Mucosa of descending colon (tissue), 3 donors: ENCODE results near the gene TCP11. TPM values are rescaled to one million over a fixed set of nuclear protein-coding genes. Genes with fewer than 3 reads are reported as not detected.

Source experiments
- ATAC-seq: fragments of 200-7000 bp; cut with Tn5 transposase; one replicate; pipeline ENCODE4 v1.9.1; 2020; ENCODE audit warnings: mild to moderate bottlenecking, moderate library complexity
- DNase-seq, 3 donors: peaks; one replicate each; pipeline ENCODE4 v3.0.0-alpha.2; 2020
- H3K36me3 ChIP-seq: fragments of 200-600 bp; one replicate; pipeline ENCODE4 v1.8.0; 2021; ENCODE audit warnings: low read depth, mild to moderate bottlenecking
- H3K4me1 ChIP-seq: fragments of 200-600 bp; one replicate; pipeline ENCODE4 v1.8.0; 2021; ENCODE audit warnings: low read depth, mild to moderate bottlenecking
- H3K4me3 ChIP-seq: fragments of 200-600 bp; one replicate; pipeline ENCODE4 v1.8.0; 2021; ENCODE audit warnings: mild to moderate bottlenecking
- H3K9me3 ChIP-seq: fragments of 200-600 bp; one replicate; pipeline ENCODE4 v1.8.0; 2021; ENCODE audit warnings: mild to moderate bottlenecking
- CTCF ChIP-seq: fragments of 200-600 bp; IDR thresholded peaks from one replicate; pipeline ENCODE4 v1.8.0; 2022; ENCODE audit warnings: antibody characterized with exemption, mild to moderate bottlenecking
- intact Hi-C, 2 donors: fragments of 100-400 bp; cut with DNase I in 1 of 2; cut with micrococcal nuclease in 1 of 2; formaldehyde crosslinking; loops; one replicate each; pipeline versions ENCODE4 v1.11.0 to v1.11.1; 2022; cut with DNase I, micrococcal nuclease
- total RNA-seq, 3 donors: library from RNA; stranded (reverse); fragmentation: NEBNext Ultra II Directional in 2 of 3; extraction: Animal tissue kit (Norgen Biotek cat#: 25700) in 2 of 3; gene quantifications; one replicate each; pipeline versions ENCODE4 v1.2.1 to v1.2.4, GENCODE V29; 2021 to 2023
- donor health status: DM: no; HTN: no; CAD: no; lungs with moderate emphysema.
- donor health status: DM: no; HTN: no; CAD: no.
- donor health status: DM: no; HTN: yes; CAD: no.

TCP11 gene
- total RNA-seq, 3 donors from 2014 or later = not detected

GRCh38 chr6:35105078-35105477 lies 36.1 kb downstream of the TCP11 start:
- intact Hi-C loops = no loop called here
- DNase-seq (no peak), ATAC-seq (no peak)

GRCh38 chr6:35099116-35099515 lies 42.0 kb downstream of the TCP11 start:
- TF ChIP-seq CTCF = no peak
- ATAC-seq = no peak
- Histone ChIP-seq H3K4me1 (no peaks in the 10 kb centered on the region), H3K9me3 (no peaks in the 10 kb centered on the region), H3K4me3 (no peak overlapping the region), H3K36me3 (no peaks in the 10 kb centered on the region)
- intact Hi-C loops = no loop called here
- no peak for DNase-seq

More at GRCh38 chr6:35105078-35105477, 36.1 kb downstream of the TCP11 start:
- Histone ChIP-seq H3K36me3 (no peaks in the 10 kb centered on the region), H3K9me3 (no peaks in the 10 kb centered on the region), H3K4me3 (no peak overlapping the region), H3K4me1 (no peaks in the 10 kb centered on the region)
- no peak for TF ChIP-seq CTCF

- intact Hi-C loops = no loop called here
- no peaks in the 10 kb centered on the region for H3K9me3 ChIP-seq
- peak; percentile 11 for ATAC-seq
- no peaks in the 10 kb centered on the region for H3K36me3 ChIP-seq
- DNase-seq = no peak
- TF ChIP-seq CTCF = no peak
- H3K4me3 ChIP-seq = no peak overlapping the region
- H3K4me1 ChIP-seq = no peaks in the 10 kb centered on the region
Observed at GRCh38 chr6:35096129-35096862, 44.8 kb downstream of the TCP11 start.

GRCh38 chr6:35094183-35094582 lies 47.0 kb downstream of the TCP11 start:
- Histone ChIP-seq H3K4me3 (no peak overlapping the region), H3K4me1 (no peaks in the 10 kb centered on the region), H3K9me3 (no peaks in the 10 kb centered on the region), H3K36me3 (no peaks in the 10 kb centered on the region)
- intact Hi-C loops = no loop called here
- no peak for ATAC-seq
- TF ChIP-seq CTCF = no peak
- DNase-seq = no peak

GRCh38 chr6:35093783-35094182 lies 47.4 kb downstream of the TCP11 start:
- DNase-seq (no peak), ATAC-seq (no peak)
- intact Hi-C loops = no loop called here
- H3K4me3 ChIP-seq = no peak overlapping the region
- no peaks in the 10 kb centered on the region for H3K9me3 ChIP-seq
- H3K4me1 ChIP-seq = no peaks in the 10 kb centered on the region
- H3K36me3 ChIP-seq = no peaks in the 10 kb centered on the region
- TF ChIP-seq CTCF = no peak

GRCh38 chr6:35093118-35093445 lies 48.1 kb downstream of the TCP11 start:
- Histone ChIP-seq H3K4me3 (no peak overlapping the region), H3K9me3 (no peaks in the 10 kb centered on the region), H3K4me1 (no peaks in the 10 kb centered on the region), H3K36me3 (no peaks in the 10 kb centered on the region)
- DNase-seq (no peak), ATAC-seq (no peak)
- TF ChIP-seq CTCF = no peak
- intact Hi-C loops = no loop called here
